ENCODE measurements around the gene IL1RL2.

The IL1RL2 gene

DNA sequence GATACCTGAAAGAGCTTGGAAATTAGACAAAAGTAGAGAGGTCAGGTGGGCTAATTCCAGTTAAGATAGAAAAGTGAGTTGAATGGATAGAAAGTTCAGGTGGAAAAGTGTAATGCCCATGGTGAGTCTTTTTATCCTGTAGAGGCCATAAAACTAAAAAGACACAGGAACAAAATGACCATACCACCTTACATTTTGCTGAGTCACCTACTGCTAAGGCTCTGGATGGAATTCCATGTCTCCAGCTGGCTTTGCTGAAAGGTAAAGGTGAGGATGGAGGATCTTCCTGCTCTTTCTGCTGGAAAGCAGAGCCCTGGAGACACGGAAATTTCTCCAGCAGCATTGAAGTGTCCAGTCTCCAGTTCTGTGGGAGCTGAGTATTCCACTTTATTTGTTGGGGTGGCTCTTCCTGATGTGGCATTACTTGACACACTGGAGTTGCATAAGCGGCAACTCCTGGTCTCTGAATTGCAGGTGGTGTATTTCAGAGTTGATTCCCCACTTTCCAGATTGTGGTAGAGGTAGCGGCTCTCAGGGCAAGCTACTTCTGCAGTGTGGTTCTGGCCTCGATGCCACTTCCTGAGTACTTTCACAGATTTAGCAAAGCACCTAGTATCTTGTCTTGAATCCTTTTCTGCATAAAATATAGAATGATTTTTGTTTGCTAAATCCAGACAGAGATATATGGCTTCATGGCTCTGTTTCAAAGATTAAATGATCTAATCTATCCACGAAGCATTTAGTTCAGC, 10.7 kb downstream of the IL1RL2 start:
- no peak for DNase-seq

- no peak for DNase-seq
Observed at GRCh38 chr2:102200539-102200938, 13.7 kb downstream of the IL1RL2 start.

DNA sequence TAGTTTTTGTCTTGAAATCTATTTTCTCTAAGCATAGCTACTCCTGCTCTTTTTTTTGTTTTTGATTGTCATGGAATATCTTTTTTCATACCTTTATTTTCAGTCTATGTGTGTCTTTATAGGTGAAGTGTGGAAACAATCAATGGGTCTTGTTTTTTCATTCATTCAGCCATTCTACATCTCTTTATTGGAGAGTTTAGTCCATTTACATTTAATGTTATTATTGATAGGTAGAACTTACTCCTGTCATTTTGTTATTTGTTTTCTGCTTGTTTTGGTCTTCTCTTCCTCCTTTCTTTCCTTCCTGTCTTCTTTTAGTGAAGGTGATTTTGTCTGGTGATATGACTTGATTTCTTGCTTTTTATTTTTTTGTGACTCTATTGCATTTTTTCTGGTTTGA, 17.8 kb downstream of the IL1RL2 start:
- no peak for DNase-seq

- no peak for DNase-seq
Observed at GRCh38 chr2:102206666-102207341, 20.0 kb downstream of the IL1RL2 start.

DNA sequence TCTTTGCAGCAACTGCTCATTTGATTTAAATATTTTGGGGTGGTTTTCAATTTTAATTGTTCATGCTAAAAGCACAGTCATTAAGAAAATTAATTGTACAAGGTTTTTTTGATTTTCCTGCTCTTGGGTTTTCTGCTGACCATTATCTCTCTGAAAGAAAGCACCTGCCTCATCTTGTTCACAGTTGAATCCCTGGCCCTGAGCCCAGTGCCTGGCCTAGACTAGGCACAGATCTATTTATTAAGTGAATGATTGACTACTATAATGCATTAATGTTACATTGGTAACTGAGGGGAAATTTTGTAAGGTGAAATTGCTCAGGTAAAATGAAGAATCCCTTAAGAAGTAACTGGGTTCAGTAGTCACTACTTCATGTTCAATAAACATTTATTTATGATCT, 22.0 kb downstream of the IL1RL2 start:
- no peak for DNase-seq

- DNase-seq: no peak
Observed at GRCh38 chr2:102209474-102209873, 22.7 kb downstream of the IL1RL2 start.

DNA sequence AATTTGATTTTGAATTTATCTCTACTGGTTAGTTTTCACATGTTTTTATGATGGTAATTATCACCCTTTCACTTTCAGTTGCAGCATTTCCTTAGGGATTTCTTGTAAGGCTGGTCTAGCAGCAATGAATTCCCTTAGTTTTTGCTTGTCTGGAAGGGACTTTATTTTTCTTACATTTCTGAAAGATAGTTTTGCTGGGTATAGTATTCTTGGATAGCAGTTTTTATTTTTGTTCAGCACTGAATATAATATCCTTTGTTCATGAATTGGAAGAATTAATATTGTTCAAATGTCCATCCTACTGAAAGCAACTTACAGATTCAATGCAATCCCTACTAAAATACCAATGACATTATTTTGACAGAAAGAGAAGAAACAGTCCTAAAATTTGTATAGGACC, 30.2 kb downstream of the IL1RL2 start:
- no peak for DNase-seq

DNA sequence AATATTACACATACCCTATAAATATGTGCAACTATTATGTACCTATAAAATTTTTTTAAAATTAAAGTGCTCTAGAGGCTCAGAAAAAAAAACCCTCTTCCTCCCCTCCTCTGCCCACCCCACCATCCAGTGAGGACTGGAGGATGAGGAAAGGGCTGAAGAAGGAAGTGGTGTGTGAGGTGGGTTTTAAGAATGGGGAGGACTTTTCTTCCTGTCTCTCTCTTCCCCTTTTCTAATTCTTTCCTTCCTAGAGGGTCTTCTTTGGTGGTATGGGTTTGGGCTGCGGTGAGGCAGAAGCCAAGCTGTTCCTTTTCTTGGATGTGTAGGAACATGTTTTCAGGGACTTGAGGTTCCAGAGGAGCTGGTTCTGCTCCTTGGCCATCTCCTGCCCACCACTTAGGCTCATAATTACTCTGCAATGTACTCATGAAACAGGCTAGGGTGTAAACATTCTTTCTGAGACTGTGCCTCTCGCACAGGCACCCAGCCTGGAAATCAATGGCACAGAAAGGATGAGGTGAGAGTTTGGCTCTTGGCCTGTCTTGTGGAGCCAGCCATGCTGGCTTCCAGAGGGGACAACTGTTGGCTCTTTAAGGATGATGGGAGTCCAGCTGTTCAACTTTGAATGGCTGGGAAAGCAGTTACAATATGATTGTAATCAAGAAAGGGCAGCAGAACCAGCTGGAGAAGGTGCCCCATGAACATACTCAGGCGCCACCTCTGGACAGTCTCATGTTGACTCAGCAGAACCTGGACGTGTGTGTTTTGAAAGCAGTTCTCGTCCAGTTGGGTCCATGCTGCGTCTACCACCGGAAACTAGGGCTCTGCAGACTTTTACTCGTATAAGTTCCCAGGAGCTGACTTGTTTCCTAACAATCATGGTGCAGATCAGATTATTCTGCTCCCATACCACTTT, 38.3 kb downstream of the IL1RL2 start:
- DNase-seq: no peak

- no peak for DNase-seq
Observed at GRCh38 chr2:102226171-102226570, 39.3 kb downstream of the IL1RL2 start.

DNA sequence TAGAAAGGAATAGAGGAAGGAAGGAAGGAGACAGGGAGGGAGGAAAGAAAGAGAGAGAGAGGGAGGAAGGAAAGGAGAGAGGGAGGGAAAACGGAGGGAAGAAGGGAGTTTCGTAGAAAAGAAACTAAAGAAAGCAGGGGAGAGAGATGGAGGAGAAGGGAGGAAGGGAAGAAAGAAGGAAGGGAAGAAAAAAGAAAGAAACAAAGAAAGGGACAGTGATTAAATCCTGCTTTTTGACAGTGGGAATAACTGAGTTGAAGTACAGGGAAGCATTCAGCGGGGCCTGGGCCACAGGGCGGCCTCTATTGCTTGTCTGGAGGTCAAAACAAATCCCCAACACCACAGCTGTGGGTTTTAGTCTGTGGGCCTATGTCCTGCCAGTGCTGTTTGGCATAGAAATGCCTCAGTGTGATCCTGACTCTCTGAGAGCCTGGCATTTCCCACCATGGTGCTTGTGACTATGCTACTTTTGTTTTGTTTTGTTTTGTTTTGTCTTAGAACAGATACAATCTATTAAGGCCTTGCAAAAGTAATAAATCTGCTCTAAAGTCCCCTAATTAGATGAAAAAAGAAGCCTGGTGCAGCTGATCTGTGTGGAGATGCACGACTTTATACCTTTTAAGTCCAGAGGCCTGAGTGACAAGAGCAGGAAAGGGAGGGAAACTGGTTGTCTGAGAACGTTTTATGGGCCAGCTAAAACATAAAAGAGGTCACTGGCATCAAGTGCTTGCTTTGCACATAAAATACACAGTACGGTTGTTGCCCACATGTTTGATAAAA, 40.0 kb downstream of the IL1RL2 start:
- DNase-seq: no peak

DNA sequence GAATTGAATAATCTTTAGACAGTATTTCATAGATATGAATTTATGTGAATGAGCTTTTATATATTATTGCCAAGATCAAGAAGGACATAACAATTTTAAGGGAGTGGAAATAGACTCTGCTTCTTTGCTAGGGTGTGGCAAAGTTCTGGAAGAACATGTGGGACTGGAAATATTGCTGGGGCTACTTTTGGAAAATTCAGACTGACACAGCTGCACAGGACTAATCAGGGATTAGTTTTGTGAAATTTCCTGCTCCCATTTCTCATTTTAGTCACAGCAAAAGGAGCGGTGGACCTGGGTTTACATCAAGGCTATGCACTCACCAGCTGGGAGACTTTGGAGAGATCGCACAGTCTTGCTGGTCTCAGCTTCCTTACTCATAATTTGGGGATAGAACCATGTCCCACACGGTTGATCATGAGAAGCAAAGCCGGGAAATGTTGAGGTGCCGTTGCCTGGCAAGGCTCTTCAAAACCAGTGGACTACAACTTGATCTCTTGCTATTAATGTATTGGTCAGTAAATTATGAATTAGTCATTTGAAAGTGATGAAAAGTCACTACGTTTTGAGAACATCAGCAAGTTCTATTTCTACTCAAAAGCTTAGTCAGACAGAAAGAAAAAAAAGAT, 42.4 kb downstream of the IL1RL2 start:
- no peak for DNase-seq

- DNase-seq: no peak
Observed at GRCh38 chr2:102230410-102230909, 43.6 kb downstream of the IL1RL2 start.

GRCh38 chr2:102233132-102233884, 46.5 kb downstream of the IL1RL2 start:
- DNase-seq: no peak

GRCh38 chr2:102235042-102235473, 48.2 kb downstream of the IL1RL2 start:
- no peak for DNase-seq

DNA sequence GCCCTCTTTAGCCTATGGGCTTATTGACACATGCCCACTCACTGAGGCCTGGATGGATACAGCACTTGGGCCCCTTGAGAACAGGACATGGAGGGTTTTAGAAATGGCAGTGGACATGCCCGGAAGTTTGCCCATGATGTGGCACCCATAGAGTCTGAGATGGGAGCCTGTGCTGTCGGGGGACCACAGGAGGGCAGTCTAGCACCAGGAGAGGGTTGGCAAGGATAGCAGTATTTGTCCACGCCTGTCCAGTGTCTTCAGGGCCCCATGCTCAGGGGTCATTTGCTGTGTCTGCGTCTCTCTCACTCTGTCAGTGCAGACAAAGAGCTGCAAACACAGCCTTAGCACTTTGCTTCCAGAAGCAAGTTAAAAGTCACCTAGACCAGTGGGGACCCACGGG, 48.7 kb downstream of the IL1RL2 start:
- peak; percentile 16 for DNase-seq

- no peak for DNase-seq
Observed at GRCh38 chr2:102236132-102236531, 49.3 kb downstream of the IL1RL2 start.

GRCh38 chr2:102237176-102237575, 50.4 kb downstream of the IL1RL2 start:
- no peak for DNase-seq

DNA sequence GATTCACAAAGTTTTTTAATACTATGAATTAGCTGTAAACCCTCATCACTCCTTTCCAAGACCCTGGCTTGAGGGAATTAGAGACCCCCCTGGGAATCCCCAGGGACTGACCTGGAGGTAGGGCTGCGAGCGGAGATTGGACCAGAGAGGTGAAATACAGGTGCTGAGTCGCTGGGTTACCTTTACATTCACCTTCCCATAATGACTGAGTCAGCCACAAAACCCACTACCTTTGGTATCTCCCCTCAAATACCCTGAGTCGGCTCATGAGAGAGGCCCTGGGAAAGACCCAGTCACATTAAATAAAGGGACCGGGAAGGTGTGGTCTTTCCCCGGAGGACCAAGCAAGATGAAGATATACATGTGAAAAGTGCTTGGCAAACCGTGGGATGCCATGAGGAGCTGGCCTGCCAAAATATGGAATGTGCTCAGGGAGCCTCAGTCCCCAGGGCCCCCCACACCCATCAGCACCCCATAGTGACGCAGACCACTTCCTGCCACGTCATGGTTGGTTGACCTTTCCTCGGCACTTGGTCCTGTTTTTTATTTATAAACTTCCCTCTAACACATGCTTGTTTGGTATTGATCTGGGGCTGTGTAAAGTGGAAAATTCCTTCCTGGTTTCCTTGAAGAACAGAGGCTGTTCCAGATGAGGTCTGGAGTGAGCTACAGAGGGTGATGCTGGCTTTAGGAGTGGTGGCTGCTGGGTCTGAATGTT, 51.4 kb downstream of the IL1RL2 start:
- no peak for DNase-seq

GRCh38 chr2:102238778-102239177, 52.0 kb downstream of the IL1RL2 start:
- DNase-seq: no peak

GRCh38 chr2:102239344-102239743, 52.5 kb downstream of the IL1RL2 start:
- no peak for DNase-seq
